Measurements from ENCODE around the gene OR2D2. TPM values are rescaled to one million over a fixed set of nuclear protein-coding genes. Genes with fewer than 3 reads are reported as not detected.

The OR2D2 gene
- total RNA-seq, 1 experiment from 2014 or later, result 0.11 TPM

GRCh38 chr11:6927030-6927617 is 34.8 kb upstream of the OR2D2 start:
- no peak for DNase-seq
- CTCF ChIA-PET, result no interaction called here

GRCh38 chr11:6926208-6927029 is 34.1 kb upstream of the OR2D2 start, which contains the start of gene ZNF215:
ZNF215 (plus strand) TSS chr11:6926426; CDS start chr11:6932273, 5,847 bp downstream.
- H3K4me2 ChIP-seq (ENCODE audit: low read length), result peak within 1 kb of the TSS; percentile 76
- H3K79me2 ChIP-seq (ENCODE audit: low read length), result peaks cover 27% of the 10 kb centered on the region
- H3K9ac ChIP-seq (ENCODE audit: low read length), result peak within 1 kb of the TSS; percentile 79
- ChIA-PET POLR2A (ENCODE audit: unreplicated experiment) (interaction anchor here (0.6 kb wide), 1 partner anchor 99 kb away, joined by 4 read pairs; no protein-coding TSS in a partner anchor), CTCF (interaction anchor here (0.8 kb wide), 1 partner anchor 70 kb away, joined by 4 read pairs; no protein-coding TSS in a partner anchor)
- no peaks in the 10 kb centered on the region for H3K9me3 ChIP-seq (ENCODE audit: low read length)
- H3K4me3 ChIP-seq (ENCODE audit: low read length), result peak within 1 kb of the TSS; percentile 80
- no peak for TF ChIP-seq CTCF (conservative IDR thresholded peaks at IDR 0.05; ENCODE audit: low read depth, low read length)
- TF ChIP-seq EZH2phosphoT487 (IDR thresholded peaks at IDR 0.05; ENCODE audit: borderline replicate concordance, low read length), result no peak
- TF ChIP-seq EZH2 (IDR thresholded peaks at IDR 0.05; ENCODE audit: low read length, unreplicated experiment), result no peak
- intact Hi-C loops (cut with micrococcal nuclease), result loop anchor here (5.0 kb wide), 1 partner anchor 66 kb away; no protein-coding TSS in a partner anchor
- BruUV-seq (replicated peaks), result TSS peak; percentile 65
- peaks cover 13% of the 10 kb centered on the region; the same call in 1 of the 2 replicates for H3K4me1 ChIP-seq (ENCODE audit: insufficient read depth, low read length)
- no peaks in the 10 kb centered on the region for H3F3A ChIP-seq (ENCODE audit: low read length, unreplicated experiment)
- DNase-seq, result peak; percentile 80
- no peaks in the 10 kb centered on the region for H3K27me3 ChIP-seq (ENCODE audit: low read length)
- H3K9me2 ChIP-seq (replicated peaks; ENCODE audit: low read length), result no peaks in the 10 kb centered on the region
- H3K27ac ChIP-seq (ENCODE audit: low read length), result peak within 1 kb of the TSS; percentile 34
- no peaks in the 10 kb centered on the region for H4K20me1 ChIP-seq (ENCODE audit: low read length)
- peak; percentile 82 for ATAC-seq
- no peaks in the 10 kb centered on the region for H3K36me3 ChIP-seq (ENCODE audit: low read depth, low read length)
- peak within 1 kb of the TSS; percentile 95 for H2AFZ ChIP-seq (ENCODE audit: low read length)

More at GRCh38 chr11:6927030-6927617, 34.8 kb upstream of the OR2D2 start:
- TF ChIP-seq CTCF (conservative IDR thresholded peaks at IDR 0.05; ENCODE audit: low read depth, low read length) (no peak), EZH2 (IDR thresholded peaks at IDR 0.05; ENCODE audit: low read length, unreplicated experiment) (no peak)
- Histone ChIP-seq H3K9me3 (ENCODE audit: low read length) (no peaks in the 10 kb centered on the region), H2AFZ (ENCODE audit: low read length) (peak overlapping the region; percentile 95), H3K79me2 (ENCODE audit: low read length) (peaks cover 27% of the 10 kb centered on the region), H4K20me1 (ENCODE audit: low read length) (no peaks in the 10 kb centered on the region), H3K9me2 (replicated peaks; ENCODE audit: low read length) (no peaks in the 10 kb centered on the region), H3K4me2 (ENCODE audit: low read length) (peak overlapping the region; percentile 76), H3K4me1 (ENCODE audit: insufficient read depth, low read length) (peaks cover 13% of the 10 kb centered on the region; the same call in 1 of the 2 replicates), H3K36me3 (ENCODE audit: low read depth, low read length) (no peaks in the 10 kb centered on the region; the same call in 1 of the 2 replicates), H3K4me3 (ENCODE audit: low read length) (peak overlapping the region; percentile 80), H3F3A (ENCODE audit: low read length, unreplicated experiment) (no peaks in the 10 kb centered on the region), H3K27me3 (ENCODE audit: low read length) (no peaks in the 10 kb centered on the region), H3K9ac (ENCODE audit: low read length) (peak overlapping the region; percentile 79), H3K27ac (ENCODE audit: low read length) (no peak overlapping the region)
- intact Hi-C loops (cut with micrococcal nuclease), result loop anchor here (5.0 kb wide), 1 partner anchor 65 kb away; no protein-coding TSS in a partner anchor
- no peak for ATAC-seq
- POLR2A ChIA-PET (ENCODE audit: unreplicated experiment), result no interaction called here
- no TSS peak for BruUV-seq (replicated peaks)
